Activated CD8-positive, alpha-beta T cell treated with anti-CD3 and anti-CD28 coated beads for 36 hours (primary cell): ENCODE results near the gene PPDPF. TPM values are rescaled to one million over a fixed set of nuclear protein-coding genes. Genes with fewer than 3 reads are reported as not detected.

Source experiments
- ATAC-seq: fragments of 200-7000 bp; cut with Tn5 transposase; one replicate; pipeline ENCODE4 v1.10.0; 2021; ENCODE audit warnings: mild to moderate bottlenecking, moderate library complexity
- CTCF ChIA-PET: fragments of 350-600 bp; sonication (Branson Sonifier 250); formaldehyde crosslinking; loops from one replicate; lab custom pipeline; 2021; ENCODE audit warnings: antibody characterized with exemption; lab: Charles Lee
- POLR2A ChIA-PET: fragments of 350-600 bp; sonication (Branson Sonifier 250); formaldehyde crosslinking; loops from one replicate; lab custom pipeline; 2021; ENCODE audit warnings: antibody characterized with exemption; lab: Charles Lee
- DNase-seq: peaks from one replicate; pipeline ENCODE4 v3.0.0-alpha.2; 2020
- H3K27ac Mint-ChIP-seq: one replicate; pipeline ENCODE4 v1.8.0; 2021; ENCODE audit warnings: mild to moderate bottlenecking, mixed read lengths
- H3K27me3 Mint-ChIP-seq: one replicate; pipeline ENCODE4 v1.8.0; 2021; ENCODE audit warnings: mixed read lengths
- H3K36me3 Mint-ChIP-seq: one replicate; pipeline ENCODE4 v1.8.0; 2021; ENCODE audit warnings: low read depth, mixed read lengths
- H3K4me1 Mint-ChIP-seq: one replicate; pipeline ENCODE4 v1.8.0; 2021; ENCODE audit warnings: low read depth, mixed read lengths
- H3K4me3 Mint-ChIP-seq: one replicate; pipeline ENCODE4 v1.8.0; 2021; ENCODE audit warnings: mild to moderate bottlenecking, moderate library complexity, mixed read lengths
- H3K9me3 Mint-ChIP-seq: one replicate; pipeline ENCODE4 v1.8.0; 2021; ENCODE audit warnings: mixed read lengths
- CTCF ChIP-seq: fragments of 200-600 bp; IDR thresholded peaks from one replicate; pipeline ENCODE4 v1.8.0; 2022; ENCODE audit warnings: antibody characterized with exemption, mild to moderate bottlenecking
- intact Hi-C: fragments of 100-400 bp; cut with micrococcal nuclease; formaldehyde crosslinking; loops from one replicate; pipeline ENCODE4 v1.10.0; 2022
- total RNA-seq, 2 experiments: library from RNA; stranded (reverse); gene quantifications; one replicate each; pipeline ENCODE4 v1.2.3, GENCODE V29; 2021

The PPDPF gene
- total RNA-seq, 2 experiments from 2014 or later, result 193 to 226 TPM

DNA sequence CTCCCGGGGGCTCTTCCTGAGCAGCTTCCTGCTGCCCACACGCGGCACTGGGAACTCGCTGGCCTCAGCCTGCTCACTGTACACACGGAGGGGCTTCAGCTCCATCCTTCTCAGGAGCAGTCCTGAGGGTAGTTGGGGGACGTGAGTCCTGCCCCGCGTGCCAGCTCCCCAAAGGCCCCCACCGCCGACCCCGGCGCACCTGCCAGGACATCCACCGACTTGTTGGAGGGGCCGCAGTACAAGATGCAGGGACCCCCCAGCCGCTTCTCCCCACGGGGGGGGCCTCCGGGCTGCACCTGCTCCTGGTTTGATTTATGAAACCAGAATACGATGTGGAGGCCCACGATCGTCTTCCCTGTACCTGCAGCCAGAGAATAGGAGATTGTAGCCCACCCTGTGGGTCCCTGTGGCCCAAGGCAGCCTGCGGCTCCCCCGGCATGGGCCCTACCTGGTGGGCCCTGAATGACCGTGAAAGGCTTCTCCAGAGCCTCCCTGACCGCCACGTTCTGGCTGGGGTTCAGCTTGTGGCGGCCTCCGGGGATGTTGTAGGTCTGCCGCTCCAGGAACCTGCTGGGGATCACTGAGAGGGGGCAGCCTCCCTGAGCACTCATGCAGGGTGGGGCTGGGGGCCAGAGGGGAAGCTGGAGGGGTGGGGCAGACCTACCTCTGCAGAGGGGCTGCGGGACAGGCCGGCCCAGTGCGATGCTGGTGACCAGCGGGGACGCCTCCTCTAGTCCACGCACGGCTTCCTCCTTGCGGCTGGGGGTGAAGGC, 41.2 kb downstream of the PPDPF start:
- Mint-ChIP-seq H3K36me3 (peaks cover 3% of the 10 kb centered on the region), H3K9me3 (no peaks in the 10 kb centered on the region), H3K27ac (no peak overlapping the region), H3K27me3 (no peaks in the 10 kb centered on the region), H3K4me3 (no peak overlapping the region), H3K4me1 (peaks cover 1% of the 10 kb centered on the region)
- DNase-seq, result no peak
- no peak for ATAC-seq
- ChIA-PET CTCF (interaction anchor here (2.2 kb wide), 1 partner anchor 24 kb away, joined by 8 read pairs; the partner anchor contains the start of gene PTK6), POLR2A (interaction anchor here (0.8 kb wide), 1 partner anchor 14 kb away, joined by 3 read pairs; no protein-coding TSS in a partner anchor)
- no peak for TF ChIP-seq CTCF
- intact Hi-C loops, result no loop called here

DNA sequence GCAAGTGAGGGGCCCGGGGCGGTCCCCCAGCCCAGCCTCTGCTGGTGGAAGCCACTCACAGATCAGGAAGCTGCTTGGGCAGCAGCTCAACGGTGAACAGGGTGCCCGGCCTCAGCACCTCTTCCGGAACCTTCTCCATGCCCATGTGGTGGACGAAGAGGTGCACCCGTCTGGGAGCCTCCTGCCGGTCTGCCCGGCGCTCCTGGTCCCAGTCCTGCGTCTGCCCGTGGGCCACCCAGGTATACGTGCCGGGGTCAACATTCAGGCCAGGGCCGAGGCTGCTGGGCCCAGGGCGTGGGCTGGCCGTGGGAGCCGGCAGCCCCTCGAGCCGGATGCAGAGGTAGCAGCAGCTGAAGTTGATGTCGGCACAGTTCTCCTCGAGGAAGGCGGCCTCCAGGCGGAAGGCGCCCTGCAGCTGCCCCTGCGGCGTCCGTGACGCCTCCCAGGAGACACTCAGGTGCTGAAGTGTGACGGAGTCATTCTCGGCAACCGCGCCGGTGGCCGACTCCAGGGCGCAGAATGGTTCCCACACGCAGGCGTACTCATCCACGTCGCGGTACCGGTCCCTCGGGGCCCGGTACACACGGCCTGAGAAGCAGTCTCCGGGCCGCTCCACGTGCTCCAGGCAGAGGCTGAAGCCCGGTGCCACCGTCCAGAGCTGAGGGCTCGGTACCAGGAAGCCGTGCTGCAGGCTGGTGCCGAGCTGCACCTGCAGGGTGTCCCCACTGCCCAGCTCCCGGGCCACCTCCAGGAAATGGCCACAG, 42.1 kb downstream of the PPDPF start:
- ChIA-PET POLR2A (no interaction called here), CTCF (interaction anchor here (0.9 kb wide), 1 partner anchor 66 kb away, joined by 3 read pairs; no protein-coding TSS in a partner anchor)
- peaks cover 3% of the 10 kb centered on the region for H3K36me3 Mint-ChIP-seq

GRCh38 chr20:63563225-63563935, 42.8 kb downstream of the PPDPF start:
- POLR2A ChIA-PET, result no interaction called here
- ATAC-seq (no peak), DNase-seq (no peak)
- Mint-ChIP-seq H3K27me3 (no peaks in the 10 kb centered on the region), H3K27ac (no peak overlapping the region), H3K9me3 (no peaks in the 10 kb centered on the region), H3K36me3 (peaks cover 3% of the 10 kb centered on the region), H3K4me1 (peaks cover 14% of the 10 kb centered on the region), H3K4me3 (no peak overlapping the region)
- CTCF ChIA-PET, result interaction anchor here (0.9 kb wide), 1 partner anchor 66 kb away, joined by 3 read pairs; no protein-coding TSS in a partner anchor
- intact Hi-C loops, result no loop called here
- TF ChIP-seq CTCF, result no peak

More for the DNA sequence above, 42.1 kb downstream of the PPDPF start:
- TF ChIP-seq CTCF, result no peak
- Mint-ChIP-seq H3K27ac (no peak overlapping the region), H3K9me3 (no peaks in the 10 kb centered on the region), H3K27me3 (no peaks in the 10 kb centered on the region), H3K4me3 (no peak overlapping the region), H3K4me1 (peaks cover 6% of the 10 kb centered on the region)
- no peak for ATAC-seq
- no peak for DNase-seq
- intact Hi-C loops, result no loop called here

DNA sequence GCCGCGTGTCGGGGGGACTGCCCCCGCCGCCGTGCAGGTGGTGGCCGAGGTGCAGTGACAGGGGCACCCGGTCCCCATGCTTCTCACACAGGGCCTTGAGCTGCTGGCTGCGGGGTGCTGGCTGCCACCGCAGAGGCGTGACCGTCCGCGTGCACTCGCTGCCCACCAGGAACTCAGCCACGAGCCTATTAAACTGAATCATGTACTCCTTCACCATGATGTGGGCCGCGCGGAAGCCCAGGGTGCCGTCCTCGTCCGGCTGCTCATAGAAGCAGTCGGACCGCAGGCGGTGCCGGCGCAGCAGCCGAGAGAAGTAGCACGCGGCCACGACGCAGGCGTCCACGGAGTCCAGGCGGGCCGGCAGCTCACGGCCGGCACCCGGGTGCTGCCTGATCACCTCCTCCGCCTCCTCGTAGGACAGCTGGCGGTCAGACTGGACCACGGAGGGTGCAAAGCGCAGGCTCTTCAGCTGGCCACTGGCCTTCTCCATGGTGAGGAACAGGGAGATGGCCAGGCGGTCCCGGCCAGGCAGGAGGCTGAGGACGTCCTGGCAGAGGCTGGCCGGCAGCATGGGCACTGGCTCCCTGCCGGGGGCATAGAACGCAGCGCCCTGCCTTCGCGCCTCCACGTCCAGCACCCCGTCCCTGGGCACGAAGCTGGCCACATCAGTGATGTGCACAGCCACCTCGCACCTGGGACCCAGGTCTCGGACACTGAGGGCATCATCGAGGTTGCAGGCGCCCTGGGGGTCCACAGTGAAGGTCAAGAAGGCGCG, 43.7 kb downstream of the PPDPF start:
- intact Hi-C loops, result no loop called here
- ChIA-PET CTCF (interaction anchor here (1.5 kb wide), 1 partner anchor 26 kb away, joined by 5 read pairs; no protein-coding TSS in a partner anchor), POLR2A (no interaction called here)
- TF ChIP-seq CTCF, result no peak
- DNase-seq (no peak), ATAC-seq (no peak)
- Mint-ChIP-seq H3K36me3 (peaks cover 3% of the 10 kb centered on the region), H3K4me1 (peaks cover 17% of the 10 kb centered on the region), H3K27me3 (no peaks in the 10 kb centered on the region), H3K27ac (no peak overlapping the region), H3K9me3 (no peaks in the 10 kb centered on the region), H3K4me3 (no peak overlapping the region)
